Bronchial epithelial cell (primary cell): ENCODE measurements around the gene CIZ1. TPM values are rescaled to one million over a fixed set of nuclear protein-coding genes. Genes with fewer than 3 reads are reported as not detected.

ENCODE experiments used
- DNase-seq: peaks from one replicate; pipeline ENCODE4 v3.0.0-alpha.2; 2010; ENCODE audit warnings: low read depth
- FAIRE-seq: peaks from 2 replicates; lab custom pipeline; 2011; peaks lifted over from hg19 to GRCh38; lab: Jason Lieb, UNC
- H3K27me3 ChIP-seq: 2 replicates; pipeline ENCODE4 v1.5.1; 2011; ENCODE audit warnings: low read length; ENCODE audit not compliant: control insufficient read depth, insufficient read depth
- H3K36me3 ChIP-seq: 2 replicates; pipeline ENCODE4 v1.5.1; 2011; ENCODE audit warnings: low read length; ENCODE audit not compliant: control insufficient read depth, insufficient read depth
- H3K4me3 ChIP-seq: 2 replicates; pipeline ENCODE4 v1.5.1; 2011; ENCODE audit warnings: mild to moderate bottlenecking, low read depth, low read length, control low read depth
- CTCF ChIP-seq: IDR thresholded peaks from 2 replicates; pipeline ENCODE4 v1.5.1; 2011; ENCODE audit warnings: mild to moderate bottlenecking, moderate library complexity, low read length, control low read depth, inconsistent platforms; ENCODE audit not compliant: insufficient read depth, severe bottlenecking
- total RNA-seq: library from RNA; depleted of rRNA; stranded (reverse); fragments of >200 nt; gene quantifications from 2 replicates; pipeline ENCODE4 v1.2.1, GENCODE V29; 2014

CIZ1 gene
- total RNA-seq, 1 donor from 2014 or later = 15.0 TPM

GRCh38 chr9:128146591-128147120 is 44.7 kb downstream of the CIZ1 start:
- Histone ChIP-seq H3K4me3 (no peak overlapping the region), H3K27me3 (no peaks in the 10 kb centered on the region), H3K36me3 (no peaks in the 10 kb centered on the region)
- TF ChIP-seq CTCF = no peak
- DNase-seq = no peak
- no peak for FAIRE-seq

DNA sequence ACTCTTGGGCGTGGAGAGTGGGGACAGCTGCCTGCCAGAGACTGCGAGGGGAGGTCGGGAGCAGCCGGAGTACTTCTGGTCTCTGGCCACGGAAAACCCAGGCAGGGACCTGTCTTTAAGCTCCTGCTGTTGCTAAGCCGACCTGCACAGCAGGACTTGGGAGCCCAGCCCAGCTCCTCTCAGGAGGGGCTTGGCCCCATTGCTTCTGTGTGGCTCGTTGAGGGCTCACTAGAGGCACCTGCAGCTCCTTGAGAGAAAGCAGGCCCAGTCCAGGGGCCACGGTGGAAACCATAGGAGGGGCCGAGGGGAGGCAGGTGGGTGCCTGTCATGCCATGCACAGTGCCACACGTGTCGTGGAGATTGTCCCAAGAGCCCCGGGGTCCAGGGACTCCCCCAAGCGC is 45.4 kb downstream of the CIZ1 start:
- no peak overlapping the region for H3K4me3 ChIP-seq
- no peak for FAIRE-seq
- no peaks in the 10 kb centered on the region for H3K36me3 ChIP-seq
- TF ChIP-seq CTCF = no peak
- DNase-seq = no peak
- no peaks in the 10 kb centered on the region for H3K27me3 ChIP-seq

- DNase-seq (peak; percentile 98), FAIRE-seq (peak; percentile 47)
- H3K4me3 ChIP-seq = no peak overlapping the region
- no peak for TF ChIP-seq CTCF
- H3K36me3 ChIP-seq = no peaks in the 10 kb centered on the region
- H3K27me3 ChIP-seq = no peaks in the 10 kb centered on the region
These were observed 45.8 kb downstream of the CIZ1 start for GRCh38 chr9:128145536-128145935.

DNA sequence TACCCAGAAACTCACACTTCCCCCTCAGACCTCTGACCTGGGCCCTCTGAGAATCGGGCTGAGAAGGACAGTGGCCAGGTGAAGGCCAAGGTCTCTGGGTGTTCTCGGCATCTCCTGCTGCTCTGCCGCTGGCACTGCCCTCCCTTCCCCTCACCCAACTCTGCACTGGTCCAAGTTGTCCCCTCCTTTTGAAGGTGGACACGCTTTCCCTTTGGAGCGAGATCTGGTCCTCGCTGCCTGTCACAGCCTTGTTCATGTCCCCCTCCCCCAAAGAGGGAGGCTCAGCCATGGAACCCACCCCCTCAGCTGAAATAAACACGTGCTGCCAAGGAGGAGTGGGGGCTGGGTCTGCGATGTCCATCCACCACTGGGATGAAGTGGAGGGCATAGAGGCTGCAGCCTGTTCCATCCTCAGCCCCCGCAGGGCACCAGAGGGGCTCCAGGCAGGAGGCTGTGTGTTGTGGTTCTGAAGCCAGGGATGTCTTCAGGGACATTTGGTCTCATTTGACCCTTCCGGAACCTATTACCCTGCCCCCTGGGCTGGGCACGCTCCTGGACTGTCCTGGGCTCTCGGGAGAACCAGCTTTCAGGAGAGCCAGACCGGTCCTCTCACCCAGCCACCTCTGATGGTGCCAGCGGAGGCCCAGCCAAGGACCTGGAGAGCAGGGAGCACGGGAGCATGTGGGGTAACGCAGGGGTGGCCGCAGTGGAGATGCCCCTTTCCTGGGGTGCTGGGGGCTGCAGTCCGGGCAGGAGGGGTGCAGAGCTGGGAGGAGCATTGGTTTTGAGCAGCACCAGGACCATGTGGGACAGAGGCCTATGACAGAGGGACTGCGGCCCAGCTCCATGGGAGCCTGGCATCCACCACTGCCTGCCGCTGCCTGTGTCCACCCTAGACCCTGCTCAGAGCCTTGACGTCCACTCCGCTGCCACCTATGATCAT is 46.9 kb downstream of the CIZ1 start:
- H3K36me3 ChIP-seq = no peaks in the 10 kb centered on the region
- FAIRE-seq = no peak
- no peak overlapping the region for H3K4me3 ChIP-seq
- no peak for TF ChIP-seq CTCF
- no peaks in the 10 kb centered on the region for H3K27me3 ChIP-seq
- DNase-seq = no peak

DNA sequence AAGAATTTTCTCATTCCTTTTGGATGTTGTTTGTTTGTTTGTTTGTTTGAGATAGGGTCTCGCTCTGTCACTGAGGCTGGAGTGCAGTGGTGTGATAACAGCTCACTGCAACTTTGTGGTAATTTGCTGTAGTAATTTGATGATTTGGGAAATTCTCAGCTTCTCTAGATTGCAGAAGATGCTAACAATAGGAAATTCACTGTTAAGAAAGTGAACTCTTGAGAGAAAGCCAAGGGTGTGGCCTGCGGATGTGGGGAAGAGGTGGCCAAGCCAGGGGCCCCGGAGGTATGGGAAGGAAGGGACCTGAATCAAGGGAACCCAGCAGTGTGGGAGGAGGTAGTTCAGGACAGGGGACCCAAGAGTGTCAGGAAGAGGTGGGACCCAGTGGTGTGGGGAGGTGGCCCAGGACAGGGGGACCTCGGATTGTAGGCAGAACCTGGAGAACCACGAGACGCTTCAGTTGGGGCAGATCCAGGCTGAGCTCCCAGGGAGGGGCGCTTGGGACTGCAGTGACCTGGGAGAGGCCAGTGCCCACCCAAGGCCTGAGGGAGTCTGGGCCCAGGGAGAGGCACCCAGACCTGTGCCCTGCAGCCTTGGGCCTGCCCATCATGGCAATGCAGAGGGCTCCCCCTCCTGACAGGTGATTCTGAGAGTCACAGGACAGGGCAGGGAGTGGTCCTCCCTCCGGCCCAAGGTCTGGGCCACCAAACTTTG is 47.7 kb downstream of the CIZ1 start:
- FAIRE-seq (no peak), DNase-seq (no peak)
- peak; percentile 13 for TF ChIP-seq CTCF
- H3K36me3 ChIP-seq = no peaks in the 10 kb centered on the region
- H3K27me3 ChIP-seq = no peaks in the 10 kb centered on the region
- no peak overlapping the region for H3K4me3 ChIP-seq
